Medulla oblongata (tissue), 1 donor: ENCODE measurements around the gene ZNF281.
"Not testable (repeated sequence)": the region's sequence is repeated elsewhere in the genome, so short reads cannot be mapped to it uniquely, and the experiment has no call there.

Source experiments
- DNase-seq: peaks from one replicate; pipeline ENCODE4 v3.0.0-alpha.2; 2015; ENCODE audit errors: extremely low spot score

Gene ZNF281

DNA sequence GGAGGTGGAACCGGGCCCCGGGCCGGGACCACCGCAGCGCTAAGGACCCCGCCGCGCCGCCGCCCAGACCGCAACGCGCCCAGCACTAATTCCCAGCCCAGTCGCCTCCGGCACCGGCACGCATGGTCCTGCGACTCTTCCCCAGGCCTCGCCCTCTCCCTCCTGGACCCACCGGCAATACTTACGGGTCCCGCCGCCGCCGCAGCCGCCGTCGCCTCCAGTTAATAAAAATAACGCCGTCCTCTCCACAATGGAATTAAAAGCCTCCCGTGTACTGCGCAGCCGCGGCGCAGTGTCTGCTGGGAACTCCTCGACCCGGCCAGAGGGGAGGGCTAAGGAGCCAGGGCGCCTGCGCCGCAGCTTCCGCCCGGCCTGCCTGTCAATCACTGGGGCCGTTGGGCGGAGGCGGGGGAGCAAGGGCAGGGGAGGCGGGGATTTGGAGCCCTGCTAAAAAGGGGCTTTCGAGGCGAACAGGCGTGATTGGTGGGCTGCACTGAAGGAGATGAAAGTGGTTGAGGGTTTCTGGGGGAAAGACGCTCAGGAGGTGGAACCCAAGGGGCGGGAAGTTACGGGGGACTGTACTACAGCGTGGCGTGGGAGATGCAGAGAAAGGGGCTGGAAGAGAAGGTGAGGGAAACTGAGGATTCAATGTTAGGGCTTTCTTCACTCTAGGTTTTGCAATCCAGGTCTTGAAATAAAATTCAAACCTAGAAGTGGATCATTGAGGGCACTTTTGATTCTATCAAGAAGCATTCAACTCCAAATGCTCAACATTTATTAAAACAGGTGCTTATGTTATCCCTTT lies at the start of gene ZNF281:
ZNF281 (minus strand) TSS at position 276 of the 805 bp plus-strand sequence. CDS start 331 bp downstream, outside the sequence.
- DNase-seq: peak; percentile 95

DNA sequence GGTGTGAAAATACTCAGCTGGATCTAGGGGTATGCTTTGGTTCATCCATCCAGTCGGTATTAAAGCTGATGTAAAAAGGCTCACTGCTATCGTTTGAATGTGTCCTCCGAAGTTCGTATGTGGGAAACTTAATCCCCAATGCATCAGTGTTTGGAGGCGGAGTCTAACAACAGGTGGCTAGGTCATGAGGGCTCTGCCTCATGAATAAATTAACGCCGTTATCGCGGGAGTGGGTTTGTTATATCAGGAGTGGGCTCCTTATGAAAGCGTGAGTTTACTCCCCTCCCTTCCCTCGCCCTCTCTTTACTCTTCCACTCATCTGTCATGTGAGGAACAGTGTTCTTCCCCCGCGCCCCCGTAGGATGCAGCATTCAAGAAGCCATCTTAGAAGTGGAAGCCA lies 48.9 kb upstream of the ZNF281 start:
- no peak for DNase-seq

GRCh38 chr1:200457810-200458209 lies 48.0 kb upstream of the ZNF281 start:
- no peak for DNase-seq

DNA sequence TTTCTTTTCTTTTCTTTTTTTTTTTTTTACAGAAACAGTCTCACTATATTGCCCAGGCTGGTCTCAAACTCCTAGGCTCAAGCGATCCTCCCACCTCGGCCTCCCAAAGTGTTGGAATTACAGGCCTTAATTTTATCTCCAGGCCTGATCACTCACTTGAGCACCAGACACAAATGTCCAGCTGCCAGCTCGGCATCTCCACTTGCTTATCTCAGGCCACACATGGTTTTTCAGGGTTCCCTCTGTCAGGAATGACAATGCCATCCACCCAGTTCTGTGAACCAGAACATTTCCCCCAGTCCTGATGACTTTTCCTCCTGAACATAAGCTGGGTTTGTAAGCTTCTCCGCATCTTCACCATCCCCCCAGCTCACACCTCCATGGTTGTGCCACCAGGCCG lies 44.6 kb upstream of the ZNF281 start:
- no peak for DNase-seq

DNA sequence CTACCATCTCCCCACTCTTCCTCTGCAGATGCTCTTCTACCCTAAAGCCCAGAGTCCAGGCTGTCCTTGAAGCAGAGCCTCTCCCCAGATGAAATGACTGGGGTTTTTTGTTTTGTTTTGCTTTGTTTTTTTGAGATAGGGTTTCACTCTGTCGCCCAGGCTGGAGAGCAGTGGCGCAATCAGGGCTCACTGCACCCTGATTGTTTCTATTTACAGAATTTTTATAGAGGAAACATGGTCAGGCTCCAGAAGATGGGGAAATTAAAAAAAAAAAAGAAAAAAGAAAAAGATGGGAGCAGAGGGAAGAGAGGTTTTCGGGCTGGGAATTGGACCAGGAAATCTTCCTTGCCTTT lies 43.7 kb upstream of the ZNF281 start:
- DNase-seq: no peak

- DNase-seq: no peak
These were observed 43.2 kb upstream of the ZNF281 start for GRCh38 chr1:200452850-200453552.

DNA sequence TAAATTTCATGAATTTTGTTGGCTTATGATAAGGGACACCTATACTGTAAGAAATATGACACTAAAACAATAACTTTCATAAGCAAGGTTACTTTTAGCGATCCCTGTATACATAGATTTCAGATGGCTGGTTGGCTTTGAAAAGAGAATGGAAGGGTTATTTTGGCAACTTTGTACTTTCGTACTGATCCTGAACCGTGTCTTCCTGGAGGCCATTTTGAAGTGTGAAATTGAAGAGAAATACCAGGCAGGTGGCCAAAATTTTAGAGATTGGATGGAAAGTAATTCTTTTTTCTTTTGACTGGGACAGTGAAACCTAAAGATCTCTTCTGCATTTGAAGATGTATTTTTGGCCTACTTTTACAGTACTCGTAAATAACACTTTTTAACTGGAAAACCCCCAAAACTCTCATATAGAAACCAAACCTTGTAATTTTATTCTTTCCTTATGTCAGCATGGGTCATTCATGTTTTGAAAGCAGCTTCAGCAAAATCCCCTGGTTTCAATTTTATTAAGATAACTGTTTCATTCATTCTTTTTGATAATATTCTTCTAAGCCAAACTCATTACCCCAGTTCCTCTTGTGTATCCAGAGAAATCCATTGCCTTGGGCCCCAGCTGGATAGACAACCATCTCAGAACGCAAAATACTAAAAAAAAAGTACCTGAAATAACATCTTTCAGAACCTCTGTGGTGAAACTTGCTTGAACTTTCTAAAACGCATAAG lies 38.4 kb upstream of the ZNF281 start:
- no peak for DNase-seq

GRCh38 chr1:200445213-200445612 lies 35.4 kb upstream of the ZNF281 start:
- DNase-seq: no peak

DNA sequence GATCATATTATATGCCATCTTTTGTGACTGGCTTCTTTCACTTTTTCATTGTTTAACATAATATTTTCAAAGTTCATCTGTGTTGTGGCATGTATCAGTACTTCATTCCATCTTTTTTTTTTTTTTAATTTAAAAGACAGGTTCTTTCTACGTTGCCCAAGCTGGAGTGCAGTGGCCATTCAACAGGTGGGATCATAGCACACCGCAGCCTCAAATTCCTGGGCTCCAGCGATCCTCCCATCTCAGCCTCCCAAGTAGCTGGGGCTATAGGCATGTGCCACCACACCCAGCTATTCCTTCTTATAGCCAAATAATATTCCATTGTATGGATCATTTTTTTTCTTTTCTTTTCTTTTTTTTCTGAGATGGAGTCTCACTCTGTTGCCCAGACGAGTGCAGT lies 34.6 kb upstream of the ZNF281 start:
- DNase-seq: no peak

DNA sequence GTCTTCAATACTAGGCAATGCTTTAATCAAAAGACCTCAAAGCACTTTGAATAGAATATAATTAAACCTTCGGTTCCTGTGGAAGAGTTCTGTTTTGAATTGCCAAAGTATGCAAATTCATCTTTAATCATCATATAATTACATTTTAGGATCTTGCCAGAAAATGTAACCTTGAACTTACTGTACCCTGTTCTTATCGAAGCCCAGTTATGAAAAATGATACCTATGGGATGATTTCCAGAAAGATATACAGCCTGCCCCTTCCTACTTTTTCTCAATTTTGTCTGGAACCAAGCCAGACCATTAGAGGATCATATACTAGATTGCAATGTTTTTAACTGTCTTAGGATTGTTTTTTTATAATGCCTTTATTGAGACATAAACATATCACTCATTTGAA lies 34.0 kb upstream of the ZNF281 start:
- DNase-seq: no peak

- DNase-seq: no peak
These were observed 32.8 kb upstream of the ZNF281 start for GRCh38 chr1:200442537-200443156.

- no peak for DNase-seq
These were observed 32.2 kb upstream of the ZNF281 start for GRCh38 chr1:200442023-200442422.

- DNase-seq: no peak
These were observed 29.1 kb upstream of the ZNF281 start for GRCh38 chr1:200438911-200439310.

DNA sequence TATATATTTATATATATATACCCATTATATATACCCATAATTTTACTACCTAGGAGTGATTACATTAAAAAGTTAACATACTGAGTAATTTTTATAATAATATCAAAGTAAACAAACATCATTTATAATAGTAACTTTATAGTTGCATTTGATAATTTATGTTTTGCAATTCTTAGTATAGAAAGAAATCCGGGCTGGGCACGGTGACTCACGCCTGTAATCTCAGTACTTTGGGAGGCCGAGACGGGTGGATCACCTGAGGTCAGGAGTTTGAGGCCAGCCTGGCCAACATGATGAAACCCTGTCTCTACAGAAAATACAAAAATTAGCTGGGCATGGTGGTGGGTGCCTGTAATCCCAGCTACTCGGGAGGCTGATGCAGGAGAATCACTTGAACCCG lies 28.6 kb upstream of the ZNF281 start:
- not testable (repeated sequence) for DNase-seq

DNA sequence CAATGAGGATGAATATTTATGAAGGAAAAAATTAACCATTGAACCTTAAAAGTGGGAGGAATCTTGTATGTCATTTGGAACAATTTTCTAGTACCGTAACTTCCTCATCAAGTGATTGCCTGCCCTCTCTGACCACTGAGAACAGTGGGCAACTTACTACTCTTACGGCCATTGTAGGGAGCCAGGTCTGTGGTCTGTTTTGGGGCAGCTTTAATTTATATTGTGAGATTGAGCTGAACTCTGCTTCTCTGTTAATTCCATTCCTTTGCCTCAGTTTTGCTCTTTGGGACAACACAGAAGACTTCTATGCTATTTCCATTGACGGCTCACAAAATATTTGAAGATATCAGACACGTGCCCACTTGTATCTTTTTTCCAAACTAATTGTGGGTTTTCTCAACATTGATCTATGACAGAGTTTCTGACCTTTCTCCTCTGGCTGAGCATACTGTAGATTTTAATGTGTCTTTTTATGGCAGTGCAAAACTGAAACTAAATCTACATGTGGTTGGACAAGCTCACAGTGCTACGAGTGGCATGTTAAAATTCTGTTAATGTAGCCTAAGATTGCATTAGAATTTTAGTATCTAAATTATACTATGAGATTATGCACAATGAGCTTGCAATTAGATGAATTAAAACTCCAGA lies 27.8 kb upstream of the ZNF281 start:
- no peak for DNase-seq

GRCh38 chr1:200437088-200437487 lies 27.3 kb upstream of the ZNF281 start:
- no peak for DNase-seq

DNA sequence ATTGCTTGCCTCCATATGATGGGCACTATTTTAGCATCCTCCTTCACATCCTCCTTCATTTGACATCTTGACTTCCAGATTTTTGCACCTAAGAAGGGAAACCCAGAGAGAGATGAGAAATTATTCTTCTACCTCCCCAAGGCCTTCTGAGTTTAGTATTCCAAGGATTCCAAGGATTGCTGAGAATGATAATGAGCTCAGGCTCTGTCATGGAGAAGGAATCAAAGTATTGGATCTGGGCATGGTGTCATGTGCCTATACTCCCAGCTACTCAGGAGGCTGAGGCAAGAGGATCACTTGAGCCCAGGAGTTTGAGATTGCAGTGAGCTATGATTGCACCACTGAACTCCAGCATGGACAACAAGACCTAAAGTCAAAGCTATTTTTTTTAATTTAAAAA lies 26.6 kb upstream of the ZNF281 start:
- DNase-seq: no peak

DNA sequence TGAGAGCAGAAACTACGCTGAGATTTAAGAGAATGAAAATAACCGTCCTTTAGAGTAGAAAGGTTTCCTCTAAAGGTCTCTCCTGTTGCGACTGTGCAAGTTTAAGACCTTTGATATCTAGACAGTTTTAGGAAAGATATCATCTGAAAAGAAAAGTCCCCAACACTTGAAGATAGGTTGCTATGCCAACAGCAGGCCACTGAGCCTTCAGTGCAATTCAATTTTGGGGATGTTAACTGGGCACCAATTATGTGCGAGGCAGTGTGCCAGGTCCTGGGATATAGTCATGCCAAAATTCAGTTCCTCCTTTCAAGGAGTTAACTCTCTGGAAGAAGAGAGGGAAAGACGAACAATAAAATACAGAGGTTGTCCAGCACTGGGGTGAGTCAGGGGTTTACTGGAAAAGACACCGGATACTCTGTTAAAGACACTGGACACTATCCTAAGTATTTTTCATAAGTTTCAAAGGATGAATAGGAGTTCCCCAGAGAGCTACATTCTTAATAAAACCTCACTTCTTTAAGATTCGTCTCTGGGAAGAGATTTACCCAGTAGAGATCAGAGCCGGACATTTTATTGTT lies 25.5 kb upstream of the ZNF281 start:
- DNase-seq: no peak

DNA sequence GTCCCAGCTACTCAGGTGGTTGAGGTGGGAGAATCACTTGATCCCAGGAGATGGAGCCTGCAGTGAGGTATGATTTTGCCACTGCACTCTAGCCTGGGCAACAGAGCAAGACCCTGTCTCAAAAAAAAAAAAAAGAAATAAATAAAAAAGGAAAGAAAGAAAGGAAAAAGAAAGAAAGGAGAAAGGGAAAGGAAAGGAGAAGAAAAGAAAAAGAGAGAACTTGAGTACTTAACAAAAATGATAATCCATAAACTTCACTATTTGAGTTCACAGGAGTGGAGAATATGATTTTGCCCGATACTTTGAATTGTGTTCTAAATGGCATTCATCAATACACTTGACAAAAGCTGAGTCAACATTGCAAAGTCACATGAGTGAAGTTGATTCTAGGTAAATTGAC lies 23.8 kb upstream of the ZNF281 start:
- no peak for DNase-seq

DNA sequence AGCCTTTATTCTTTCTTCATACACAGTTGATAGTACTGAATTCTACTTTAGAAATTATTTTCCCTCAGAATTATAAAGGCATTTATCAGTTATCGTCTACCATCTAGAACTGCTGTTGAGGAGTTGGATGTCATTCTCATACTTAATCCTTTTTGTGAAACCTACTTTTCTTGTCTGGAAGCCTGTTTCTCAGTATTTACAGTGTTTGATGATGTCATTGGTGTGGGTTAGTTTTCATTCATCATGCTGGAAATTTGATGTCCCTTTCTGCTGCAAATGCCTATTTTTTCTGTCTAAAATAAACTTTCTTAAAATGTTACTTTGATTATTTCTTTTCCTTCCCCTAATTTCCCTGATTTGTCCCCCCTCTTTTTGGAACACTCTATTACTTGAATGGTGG lies 22.8 kb upstream of the ZNF281 start:
- no peak for DNase-seq

DNA sequence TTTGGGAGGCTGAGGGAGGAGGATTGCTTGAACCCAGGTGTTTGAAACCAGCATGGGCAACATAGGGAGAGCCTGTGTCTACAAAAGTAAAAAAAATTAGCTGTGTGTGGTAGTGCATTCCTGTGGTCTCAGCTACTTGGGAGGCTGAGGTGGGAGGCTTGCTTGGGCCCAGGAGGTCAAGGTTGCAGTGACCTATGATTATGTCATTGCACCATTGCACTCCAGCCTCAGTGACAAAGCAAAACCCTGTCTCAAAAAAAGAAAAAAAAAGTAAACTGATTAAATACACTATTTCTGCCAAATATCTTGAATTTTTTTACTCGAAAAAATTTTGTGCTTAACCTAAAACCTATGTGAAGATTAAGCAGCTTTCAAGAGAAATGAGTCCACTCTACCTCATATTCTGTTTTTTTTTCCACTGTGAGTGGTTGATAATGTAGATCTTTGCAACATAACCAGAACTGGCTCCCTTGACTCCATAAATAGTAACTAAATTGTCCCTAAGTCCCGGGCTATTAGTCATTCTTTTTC lies 19.4 kb upstream of the ZNF281 start:
- no peak for DNase-seq
